Measurements from ENCODE around the gene TBC1D19.

DNA sequence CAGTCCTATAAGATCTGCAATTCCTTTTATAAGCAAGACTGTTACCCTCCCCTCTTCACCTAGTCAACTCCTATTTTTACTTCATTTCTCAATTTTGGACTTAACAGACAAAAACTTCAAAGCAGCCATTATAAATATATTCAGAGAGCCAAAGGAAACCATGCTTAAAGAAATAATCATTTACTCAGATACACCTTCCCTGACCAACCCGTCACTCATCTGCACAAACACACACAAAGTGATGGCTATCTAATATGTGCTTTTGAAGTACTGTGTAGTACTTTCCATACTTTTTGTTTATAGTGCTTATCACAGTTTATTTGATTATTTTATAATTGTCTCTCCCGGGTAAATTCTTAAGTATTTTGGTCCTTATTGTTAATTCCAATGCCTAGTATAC, 117.2 kb downstream of the TBC1D19 start:
- TF ChIP-seq CTCF (conservative IDR thresholded peaks at IDR 0.05; ENCODE audit: low read length), result no peak
- no peak for TF ChIP-seq EZH2phosphoT487 (IDR thresholded peaks at IDR 0.05; ENCODE audit: borderline replicate concordance)

Measured in Loucy (cell line).